ENCODE results near the gene SLC12A9.

DNA sequence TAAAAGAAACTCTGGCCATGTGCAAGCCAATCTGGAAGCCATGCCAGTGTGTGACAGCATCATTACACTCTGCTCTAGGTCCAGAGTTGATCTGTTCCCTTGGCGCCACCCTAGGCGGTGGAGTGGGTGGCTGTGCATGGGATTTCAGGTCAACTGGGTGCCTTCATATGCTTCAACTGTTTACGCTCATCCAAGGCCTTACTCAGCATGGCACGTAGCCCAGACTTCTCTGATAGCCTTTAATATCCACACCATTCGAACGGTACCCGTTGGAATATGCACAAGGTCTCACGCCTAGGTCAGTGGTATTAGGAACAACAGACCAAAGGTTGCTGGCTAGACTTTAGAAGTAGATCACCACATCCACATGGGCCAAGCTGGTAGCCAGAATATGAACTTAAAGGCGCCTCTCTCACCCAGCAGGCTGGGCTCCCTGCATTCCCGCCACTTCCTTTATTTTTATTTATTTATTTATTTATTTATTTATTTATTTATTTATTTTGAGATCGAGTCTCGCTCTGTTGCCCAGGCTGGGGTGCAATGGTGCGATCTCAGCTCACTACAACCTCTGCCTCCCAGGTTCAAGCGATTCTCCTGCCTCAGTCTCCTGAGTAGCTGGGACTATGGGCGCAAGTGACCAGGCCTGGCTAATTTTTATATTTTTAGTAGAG lies 61.8 kb downstream of the SLC12A9 start:
- TF ChIP-seq, protein P1, sequence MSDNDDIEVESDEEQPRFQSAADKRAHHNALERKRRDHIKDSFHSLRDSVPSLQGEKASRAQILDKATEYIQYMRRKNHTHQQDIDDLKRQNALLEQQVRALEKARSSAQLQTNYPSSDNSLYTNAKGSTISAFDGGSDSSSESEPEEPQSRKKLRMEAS (IDR thresholded peaks at IDR 0.05): no peak
- TF ChIP-seq YY1 (IDR thresholded peaks at IDR 0.05; ENCODE audit: low read depth) (no peak), TEAD4 (IDR thresholded peaks at IDR 0.05) (no peak), TAF1 (IDR thresholded peaks at IDR 0.05; ENCODE audit: low read depth) (no peak), EP300 (IDR thresholded peaks at IDR 0.05; ENCODE audit: borderline replicate concordance) (no peak), CEBPB (IDR thresholded peaks at IDR 0.05) (no peak), FOXM1 (IDR thresholded peaks at IDR 0.05; ENCODE audit: borderline replicate concordance, low read depth) (no peak), EGR1 (IDR thresholded peaks at IDR 0.05) (no peak), TCF12 (IDR thresholded peaks at IDR 0.05; ENCODE audit: low read depth) (no peak), NFIC (IDR thresholded peaks at IDR 0.05) (no peak), CREB1 (IDR thresholded peaks at IDR 0.05; ENCODE audit: low read depth) (no peak)
- TF ChIP-seq, protein P2, sequence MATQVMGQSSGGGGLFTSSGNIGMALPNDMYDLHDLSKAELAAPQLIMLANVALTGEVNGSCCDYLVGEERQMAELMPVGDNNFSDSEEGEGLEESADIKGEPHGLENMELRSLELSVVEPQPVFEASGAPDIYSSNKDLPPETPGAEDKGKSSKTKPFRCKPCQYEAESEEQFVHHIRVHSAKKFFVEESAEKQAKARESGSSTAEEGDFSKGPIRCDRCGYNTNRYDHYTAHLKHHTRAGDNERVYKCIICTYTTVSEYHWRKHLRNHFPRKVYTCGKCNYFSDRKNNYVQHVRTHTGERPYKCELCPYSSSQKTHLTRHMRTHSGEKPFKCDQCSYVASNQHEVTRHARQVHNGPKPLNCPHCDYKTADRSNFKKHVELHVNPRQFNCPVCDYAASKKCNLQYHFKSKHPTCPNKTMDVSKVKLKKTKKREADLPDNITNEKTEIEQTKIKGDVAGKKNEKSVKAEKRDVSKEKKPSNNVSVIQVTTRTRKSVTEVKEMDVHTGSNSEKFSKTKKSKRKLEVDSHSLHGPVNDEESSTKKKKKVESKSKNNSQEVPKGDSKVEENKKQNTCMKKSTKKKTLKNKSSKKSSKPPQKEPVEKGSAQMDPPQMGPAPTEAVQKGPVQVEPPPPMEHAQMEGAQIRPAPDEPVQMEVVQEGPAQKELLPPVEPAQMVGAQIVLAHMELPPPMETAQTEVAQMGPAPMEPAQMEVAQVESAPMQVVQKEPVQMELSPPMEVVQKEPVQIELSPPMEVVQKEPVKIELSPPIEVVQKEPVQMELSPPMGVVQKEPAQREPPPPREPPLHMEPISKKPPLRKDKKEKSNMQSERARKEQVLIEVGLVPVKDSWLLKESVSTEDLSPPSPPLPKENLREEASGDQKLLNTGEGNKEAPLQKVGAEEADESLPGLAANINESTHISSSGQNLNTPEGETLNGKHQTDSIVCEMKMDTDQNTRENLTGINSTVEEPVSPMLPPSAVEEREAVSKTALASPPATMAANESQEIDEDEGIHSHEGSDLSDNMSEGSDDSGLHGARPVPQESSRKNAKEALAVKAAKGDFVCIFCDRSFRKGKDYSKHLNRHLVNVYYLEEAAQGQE (IDR thresholded peaks at IDR 0.05; ENCODE audit: low read depth): no peak
